C4-2B (cell line): ENCODE data around the gene BABAM2.

ENCODE experiments used
- CTCF ChIP-seq: fragments of 450-650 bp; conservative IDR thresholded peaks from 2 replicates; pipeline ENCODE4 v1.5.1; 2017; ENCODE audit warnings: mild to moderate bottlenecking
- ZFX ChIP-seq: fragments of 450-650 bp; IDR thresholded peaks from 2 replicates; pipeline ENCODE4 v1.6.1; 2017

- TF ChIP-seq CTCF (0 out of 2 replicates have a peak, but pooled peaks have one; percentile 4), ZFX (no peak)
These were observed 338.0 kb downstream of the BABAM2 start for GRCh38 chr2:28228434-28228995.
